Activated naive CD4-positive, alpha-beta T cell treated with anti-CD3 and anti-CD28 coated beads, Interleukin-2, amount 50 U/mL, for 72 hours (primary cell): ENCODE measurements around the gene RABGEF1. TPM values are rescaled to one million over a fixed set of nuclear protein-coding genes. Genes with fewer than 3 reads are reported as not detected.
"Not testable (repeated sequence)": the region's sequence is repeated elsewhere in the genome, so short reads cannot be mapped to it uniquely, and the experiment has no call there.

Experiments
- ATAC-seq, 2 donors: fragments of 150-1000 bp; cut with Tn5 transposase; 2 replicates each; pipeline ENCODE4 v1.10.0; 2021; ENCODE audit warnings: mild to moderate bottlenecking in 2 of 2, moderate library complexity in 2 of 2
- DNase-seq, 2 donors: peaks; one replicate each; pipeline ENCODE4 v3.0.0; 2021 to 2022; ENCODE audit warnings: low spot score in 2 of 2
- H3K27ac Mint-ChIP-seq, 2 donors: one replicate each; pipeline ENCODE4 v1.8.0; 2022; ENCODE audit warnings: mild to moderate bottlenecking in 2 of 2, mixed read lengths in 2 of 2
- H3K36me3 Mint-ChIP-seq, 2 donors: one replicate each; pipeline ENCODE4 v1.8.0; 2022; ENCODE audit warnings: mixed read lengths in 2 of 2
- H3K9me3 Mint-ChIP-seq, 2 donors: one replicate each; pipeline ENCODE4 v1.8.0; 2022; ENCODE audit warnings: mixed read lengths in 2 of 2
- total RNA-seq, 2 donors: library from RNA; stranded (reverse); gene quantifications; one replicate each; pipeline ENCODE4 v1.2.3, GENCODE V29; 2022

Gene RABGEF1
- total RNA-seq, 2 donors from 2014 or later, result 21.5 to 23.0 TPM

DNA sequence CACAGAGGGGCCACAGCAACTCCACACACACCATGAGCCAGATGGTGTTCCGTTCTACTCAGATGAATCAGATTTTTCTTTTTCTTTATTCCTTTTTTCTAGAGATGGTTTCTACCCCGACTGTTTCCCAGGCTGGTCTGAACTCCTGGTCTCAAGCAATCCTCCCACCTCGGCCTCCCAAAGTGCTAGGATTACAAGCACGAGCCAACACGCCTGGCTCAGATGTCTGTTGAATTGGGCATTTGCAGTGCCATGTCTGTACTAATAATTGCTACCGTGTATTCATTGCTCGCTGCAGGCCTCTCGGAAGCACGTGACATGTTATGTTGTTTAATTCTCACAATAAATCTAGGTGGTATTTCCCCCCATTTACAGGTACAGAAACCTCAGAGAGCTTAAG, 67.2 kb downstream of the RABGEF1 start:
- no peak for DNase-seq
- Mint-ChIP-seq H3K27ac (peak overlapping the region in 1 of 2 donors; percentile 17), H3K9me3 (no peaks in the 10 kb centered on the region), H3K36me3 (peaks cover 0 to 22% of the 10 kb centered on the region in 2 donors)
- no peak for ATAC-seq

DNA sequence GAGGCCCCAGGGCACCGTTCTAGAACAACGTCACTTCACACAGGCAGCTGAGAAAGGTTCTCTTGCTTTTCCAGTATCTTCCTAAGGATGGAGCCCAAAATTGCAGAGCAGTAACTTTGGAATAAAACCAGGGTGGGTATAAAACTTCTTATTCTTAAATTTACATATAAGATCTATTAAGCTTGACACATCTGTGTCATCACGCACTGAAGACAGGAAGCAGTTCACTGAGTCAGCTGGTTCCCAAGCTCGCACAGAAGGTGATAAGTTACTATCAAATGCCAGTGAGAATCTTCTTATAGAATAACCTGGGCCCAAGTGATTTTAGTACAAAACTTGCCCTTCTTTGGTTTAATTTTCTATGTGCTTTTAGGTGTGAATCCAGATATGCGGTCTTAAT, 70.2 kb downstream of the RABGEF1 start:
- no peaks in the 10 kb centered on the region for H3K9me3 Mint-ChIP-seq
- H3K27ac Mint-ChIP-seq, result no peak overlapping the region
- ATAC-seq (no peak), DNase-seq (no peak)
- H3K36me3 Mint-ChIP-seq, result peaks cover 0 to 15% of the 10 kb centered on the region in 2 donors

DNA sequence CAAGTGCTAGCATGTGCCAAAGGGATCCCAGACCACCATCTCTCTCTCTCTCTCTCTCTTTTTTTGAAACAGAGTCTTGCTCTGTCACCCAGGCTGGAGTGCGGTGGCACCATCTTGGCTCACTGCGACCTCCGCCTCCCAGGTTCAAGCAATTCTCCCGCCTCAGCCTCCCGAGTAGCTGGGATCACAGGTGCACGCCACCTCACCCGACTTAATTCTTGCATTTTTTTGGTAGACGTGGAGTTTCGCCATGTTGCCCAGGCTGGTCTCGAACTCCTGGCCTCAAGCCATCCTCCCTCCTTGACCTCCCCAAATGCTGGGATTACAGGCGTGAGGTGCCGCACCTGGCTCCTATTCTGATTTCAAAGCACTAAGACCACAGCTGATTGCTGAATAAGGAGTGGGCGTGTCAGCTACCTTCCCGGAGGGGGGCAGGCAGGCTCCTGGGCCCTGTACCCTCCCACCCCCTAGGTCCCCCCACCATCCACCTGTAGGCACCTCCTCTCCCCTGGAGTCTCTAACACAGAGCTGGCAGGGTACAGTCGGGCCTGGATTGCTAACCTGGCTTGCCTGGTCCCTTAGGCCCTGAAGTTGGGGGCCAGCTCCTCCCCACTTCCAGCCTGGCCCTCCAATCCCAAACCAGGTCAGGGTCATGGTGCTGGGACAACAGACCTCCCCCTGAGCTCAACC, 74.8 kb downstream of the RABGEF1 start:
- not testable (repeated sequence) for ATAC-seq, H3K27ac Mint-ChIP-seq, H3K9me3 Mint-ChIP-seq, H3K36me3 Mint-ChIP-seq
- peak in 1 of 2 donors; percentile 40 for DNase-seq

DNA sequence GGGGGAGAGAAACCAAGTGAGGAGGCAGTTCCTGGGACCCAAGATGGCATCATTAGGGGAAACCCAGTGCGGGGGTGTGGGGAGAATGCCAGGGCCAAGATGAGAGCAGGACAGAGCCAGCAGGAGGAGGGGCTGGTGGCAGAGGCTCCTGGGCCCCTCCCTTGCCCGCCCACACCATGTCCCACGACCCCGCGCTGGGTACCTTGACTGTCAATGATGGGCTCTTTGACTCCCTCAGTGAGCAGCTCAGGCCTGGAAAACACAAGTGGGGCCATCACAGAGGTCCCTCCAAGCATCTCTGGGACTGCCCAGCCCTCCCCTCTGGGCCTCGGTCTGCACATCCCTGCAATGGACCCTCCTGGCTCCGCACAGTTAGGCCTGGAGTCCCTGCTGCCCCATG, 75.4 kb downstream of the RABGEF1 start:
- ATAC-seq (peak in 1 of 2 donors; percentile 15), DNase-seq (no peak)
- Mint-ChIP-seq H3K9me3 (no peaks in the 10 kb centered on the region), H3K27ac (no peak overlapping the region), H3K36me3 (no peaks in the 10 kb centered on the region)

DNA sequence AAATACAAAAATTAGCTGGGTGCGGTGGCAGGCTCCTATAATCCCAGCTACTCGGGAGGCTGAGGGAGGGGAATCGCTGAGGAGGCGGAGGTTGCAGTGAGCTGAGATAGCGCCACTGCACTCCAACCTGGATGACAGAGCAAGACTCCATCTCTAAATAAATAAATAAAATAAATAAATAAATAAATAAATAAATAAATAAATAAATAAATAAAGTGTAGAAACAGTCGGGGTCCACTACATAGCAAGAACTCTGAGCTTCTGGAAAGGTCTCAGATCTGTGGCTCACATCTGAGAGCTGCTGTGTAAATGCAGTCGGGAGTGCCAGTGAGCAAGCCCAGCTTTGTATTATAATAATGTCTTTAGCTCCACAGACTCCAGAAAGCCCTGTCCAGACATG, 76.1 kb downstream of the RABGEF1 start:
- not testable (repeated sequence) for H3K36me3 Mint-ChIP-seq, H3K9me3 Mint-ChIP-seq, H3K27ac Mint-ChIP-seq, DNase-seq, ATAC-seq

DNA sequence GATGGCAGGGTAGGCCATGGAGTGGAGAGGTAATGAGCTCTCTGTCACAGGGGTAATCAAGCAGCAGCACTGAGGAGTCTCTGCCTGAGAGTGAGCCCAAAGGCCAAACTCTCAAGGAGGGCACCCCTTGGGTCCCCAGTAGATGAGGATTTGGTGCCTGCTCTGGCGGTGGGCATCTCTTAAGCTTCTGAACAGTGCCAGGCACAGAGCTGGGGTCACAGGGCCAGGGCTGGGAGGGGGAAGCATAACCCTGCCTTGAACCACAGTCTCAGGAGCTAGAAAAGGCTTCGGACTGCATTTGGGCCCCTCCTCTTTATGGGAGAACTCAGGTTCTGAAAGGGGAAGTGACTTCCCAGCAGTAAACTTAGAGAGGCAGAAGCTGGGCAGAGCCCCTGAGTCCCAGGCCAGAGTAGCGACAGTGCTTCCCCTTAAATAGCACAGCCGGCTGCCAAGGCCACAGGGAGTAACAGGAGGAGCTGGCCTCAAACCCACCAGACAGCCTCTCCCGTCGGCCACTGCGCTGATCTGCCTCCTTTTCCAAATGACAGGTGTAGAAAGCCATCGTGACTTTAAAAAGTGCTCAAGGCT, 76.8 kb downstream of the RABGEF1 start:
- DNase-seq, result peak in 1 of 2 donors; percentile 35
- not testable (repeated sequence) for H3K27ac Mint-ChIP-seq, H3K36me3 Mint-ChIP-seq, H3K9me3 Mint-ChIP-seq
- ATAC-seq, result peak in 1 of 2 donors; percentile 10

DNA sequence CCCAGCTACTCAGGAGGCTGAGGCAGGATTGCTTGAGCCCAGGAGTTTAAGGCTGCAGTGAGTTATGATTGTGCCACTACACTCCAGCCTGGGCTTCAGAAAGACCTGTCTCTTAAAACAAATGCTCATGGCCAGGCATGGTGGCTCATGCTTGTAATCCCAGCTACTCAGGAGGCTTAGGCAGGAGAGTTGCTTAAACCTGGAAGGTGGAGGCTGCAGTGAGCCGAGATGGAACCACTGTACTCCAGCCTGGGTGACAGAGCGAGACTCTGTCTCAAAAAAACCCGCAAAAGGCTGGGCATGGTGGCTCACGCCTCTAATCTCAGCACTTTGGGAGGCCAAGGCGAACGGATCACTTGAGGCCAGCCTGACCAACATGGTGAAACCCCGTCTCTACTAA, 77.4 kb downstream of the RABGEF1 start:
- not testable (repeated sequence) for H3K27ac Mint-ChIP-seq, H3K36me3 Mint-ChIP-seq, H3K9me3 Mint-ChIP-seq, ATAC-seq
- peak in 1 of 2 donors; percentile 34 for DNase-seq

DNA sequence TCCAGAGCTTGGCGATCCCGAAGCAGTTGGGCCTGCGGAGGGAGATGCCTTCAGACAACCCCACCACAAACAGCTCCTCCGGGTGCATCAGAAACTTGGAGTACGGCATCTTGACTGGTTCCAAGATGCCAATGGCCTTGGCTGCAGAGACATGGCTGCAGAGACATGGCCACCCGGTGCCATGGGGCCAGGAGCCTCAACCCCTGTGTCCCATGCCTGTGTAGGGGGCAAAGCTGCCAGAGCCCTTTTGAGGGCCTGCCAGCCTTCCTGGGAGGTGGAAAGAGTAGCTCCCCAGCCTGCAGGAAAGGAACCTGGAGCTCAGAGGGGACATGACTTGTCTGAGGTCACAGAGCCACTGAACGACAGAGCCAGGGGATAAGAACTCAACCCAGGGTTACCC, 83.5 kb downstream of the RABGEF1 start:
- no peaks in the 10 kb centered on the region for H3K9me3 Mint-ChIP-seq
- ATAC-seq, result no peak

DNA sequence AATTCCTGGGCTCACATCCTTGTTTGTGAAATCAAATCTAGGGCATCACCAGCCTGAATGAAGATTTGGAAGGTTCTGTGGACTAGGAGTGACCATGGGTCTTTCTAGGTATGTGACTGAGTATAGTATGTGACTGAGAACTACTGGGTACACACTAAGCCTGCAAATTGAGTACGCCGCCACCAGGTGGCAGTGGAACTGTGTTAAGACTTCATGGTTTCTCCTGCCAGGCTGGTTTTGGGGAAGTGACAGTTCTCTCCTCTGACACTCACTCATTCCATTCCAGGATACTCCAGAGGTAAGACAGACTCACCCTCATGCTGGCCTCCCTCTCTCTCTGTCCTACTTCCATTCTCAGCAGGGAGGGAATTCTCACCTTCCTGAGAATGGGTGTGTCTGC, 85.0 kb downstream of the RABGEF1 start:
- not testable (repeated sequence) for H3K27ac Mint-ChIP-seq, H3K9me3 Mint-ChIP-seq, H3K36me3 Mint-ChIP-seq
- ATAC-seq (peak; percentile 66 to 87), DNase-seq (peak in 1 of 2 donors; percentile 53)

More for the DNA sequence above, 83.5 kb downstream of the RABGEF1 start:
- Mint-ChIP-seq H3K27ac (no peak overlapping the region), H3K36me3 (no peaks in the 10 kb centered on the region)
- DNase-seq, result no peak

DNA sequence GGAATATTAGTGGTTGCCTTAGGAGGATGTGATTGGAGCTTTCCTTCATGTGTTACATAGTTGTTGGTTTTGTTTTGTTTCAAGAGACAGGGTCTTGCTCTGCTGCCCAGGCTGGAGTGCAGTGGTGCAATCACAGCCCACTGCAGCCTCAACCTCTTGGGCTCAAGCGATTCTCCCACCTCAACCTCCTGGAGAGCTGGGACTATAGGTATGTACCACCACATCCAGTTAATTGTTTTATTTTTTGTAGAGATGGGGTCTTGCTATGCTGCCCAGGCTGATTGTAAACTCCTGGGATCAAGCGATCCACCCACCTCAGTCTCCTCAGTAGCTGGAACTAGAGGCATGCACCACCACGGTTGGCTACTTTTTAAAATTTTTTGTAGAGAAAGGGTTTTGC, 86.1 kb downstream of the RABGEF1 start:
- DNase-seq, result no peak
- Mint-ChIP-seq H3K36me3 (no peaks in the 10 kb centered on the region), H3K27ac (no peak overlapping the region), H3K9me3 (no peaks in the 10 kb centered on the region)
- ATAC-seq, result no peak

DNA sequence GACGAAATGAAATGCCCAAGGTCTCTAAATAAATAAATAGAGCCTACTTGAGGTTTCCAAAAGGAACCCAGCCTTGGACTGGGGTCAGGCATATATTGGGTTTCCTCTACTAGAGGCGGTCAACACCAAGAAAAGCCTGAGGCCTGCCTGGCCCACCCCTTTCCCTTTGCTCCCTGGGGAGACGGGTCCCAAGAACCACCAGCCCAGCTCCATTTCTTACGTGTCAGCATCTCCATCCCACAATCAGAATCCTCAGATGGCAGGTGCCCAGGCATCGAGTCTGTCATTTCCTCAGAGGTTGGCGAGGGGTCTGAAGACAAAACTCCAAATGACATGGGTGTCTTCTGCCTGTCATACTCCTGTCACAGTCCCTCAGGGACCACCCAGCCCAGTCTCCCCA, 90.4 kb downstream of the RABGEF1 start:
- not testable (repeated sequence) for H3K27ac Mint-ChIP-seq

DNA sequence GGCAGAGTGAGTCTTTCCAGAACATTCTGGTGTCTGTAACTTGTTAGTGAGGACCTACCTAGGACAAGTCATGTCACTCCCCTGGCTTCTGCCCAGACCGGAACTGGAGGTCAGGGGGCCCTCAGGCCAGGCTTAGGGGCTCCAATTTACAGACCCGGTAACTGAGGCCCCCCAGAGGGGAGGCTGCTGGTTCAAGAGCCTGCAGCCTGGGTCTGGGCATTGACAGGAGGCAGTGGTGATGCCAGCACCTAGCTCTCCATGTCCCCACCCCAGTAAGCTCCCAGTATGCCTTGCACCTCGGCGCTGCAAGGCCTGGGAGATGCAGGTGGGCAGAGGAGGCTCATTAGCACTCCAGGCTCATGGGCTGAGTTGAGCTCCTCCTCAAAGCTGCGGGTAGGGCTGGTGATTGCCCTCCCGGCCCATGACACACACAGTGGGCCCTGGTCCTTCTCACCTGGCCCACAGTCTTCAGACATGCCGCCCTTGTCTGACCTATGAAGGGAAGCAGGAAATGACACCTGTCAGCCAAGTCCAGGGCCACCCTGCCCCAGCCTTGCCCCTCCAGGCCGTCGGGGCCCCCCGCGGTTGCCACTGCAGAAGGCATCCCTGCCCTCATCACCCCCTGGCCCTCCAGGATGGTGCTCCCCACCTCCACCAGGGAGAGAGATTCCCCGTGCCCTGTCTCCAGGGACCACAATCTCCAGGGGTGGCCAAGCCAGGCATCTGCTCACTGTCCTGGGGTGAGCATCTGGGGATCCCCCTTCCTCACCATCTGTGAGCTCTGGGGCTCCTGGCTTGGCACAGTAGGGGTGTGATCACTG, 92.2 kb downstream of the RABGEF1 start:
- Mint-ChIP-seq H3K27ac (no peak overlapping the region), H3K36me3 (no peaks in the 10 kb centered on the region), H3K9me3 (no peaks in the 10 kb centered on the region)
- ATAC-seq, result no peak
- DNase-seq, result peak in 1 of 2 donors; percentile 50

More for the DNA sequence above, 90.4 kb downstream of the RABGEF1 start:
- not testable (repeated sequence) for ATAC-seq, H3K9me3 Mint-ChIP-seq, H3K36me3 Mint-ChIP-seq
- DNase-seq, result peak in 1 of 2 donors; percentile 39

DNA sequence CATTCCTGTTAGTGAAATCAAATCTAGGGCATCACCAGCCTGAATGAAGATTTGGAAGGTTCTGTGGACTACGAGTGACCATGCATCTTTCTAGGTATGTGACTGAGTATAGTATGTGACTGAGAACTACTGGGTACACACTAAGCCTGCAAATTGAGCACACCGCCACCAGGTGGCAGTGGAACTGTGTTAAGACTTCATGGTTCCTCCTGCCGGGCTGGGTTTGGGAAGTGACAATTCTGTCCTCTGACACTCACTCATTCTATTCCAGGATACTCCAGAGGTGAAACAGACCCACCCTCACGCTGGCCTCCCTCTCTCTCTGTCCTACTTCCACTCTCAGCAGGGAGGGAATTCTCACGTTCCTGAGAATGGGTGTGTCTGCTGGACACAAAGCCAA, 96.5 kb downstream of the RABGEF1 start:
- H3K9me3 Mint-ChIP-seq, result no peaks in the 10 kb centered on the region
- peak; percentile 83 to 92 for ATAC-seq
- no peaks in the 10 kb centered on the region for H3K36me3 Mint-ChIP-seq
- DNase-seq, result peak; percentile 63 to 65
- H3K27ac Mint-ChIP-seq, result peak overlapping the region; percentile 36 to 68

DNA sequence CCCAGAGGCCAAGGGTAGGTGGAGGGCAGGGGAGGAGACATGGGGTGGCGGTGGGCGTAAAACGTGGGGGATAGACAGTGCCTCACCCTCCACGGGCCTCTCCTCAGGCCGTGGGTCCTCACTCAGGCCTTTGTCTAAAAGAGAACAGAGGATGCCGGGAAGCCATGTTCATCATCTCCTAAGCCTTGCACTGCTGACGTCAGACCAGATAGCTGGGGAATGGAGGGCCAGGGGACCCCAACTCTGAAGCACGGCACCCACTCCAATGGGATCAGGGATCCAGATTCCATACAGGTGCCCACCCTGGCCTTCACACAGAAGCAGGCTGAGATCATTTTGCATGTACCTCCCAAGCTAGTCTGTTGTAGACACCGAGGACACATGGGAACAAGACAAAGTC, 97.1 kb downstream of the RABGEF1 start:
- no peaks in the 10 kb centered on the region for H3K9me3 Mint-ChIP-seq
- no peak for ATAC-seq
- no peak for DNase-seq
- peak overlapping the region; percentile 29 to 68 for H3K27ac Mint-ChIP-seq
- H3K36me3 Mint-ChIP-seq, result no peaks in the 10 kb centered on the region

DNA sequence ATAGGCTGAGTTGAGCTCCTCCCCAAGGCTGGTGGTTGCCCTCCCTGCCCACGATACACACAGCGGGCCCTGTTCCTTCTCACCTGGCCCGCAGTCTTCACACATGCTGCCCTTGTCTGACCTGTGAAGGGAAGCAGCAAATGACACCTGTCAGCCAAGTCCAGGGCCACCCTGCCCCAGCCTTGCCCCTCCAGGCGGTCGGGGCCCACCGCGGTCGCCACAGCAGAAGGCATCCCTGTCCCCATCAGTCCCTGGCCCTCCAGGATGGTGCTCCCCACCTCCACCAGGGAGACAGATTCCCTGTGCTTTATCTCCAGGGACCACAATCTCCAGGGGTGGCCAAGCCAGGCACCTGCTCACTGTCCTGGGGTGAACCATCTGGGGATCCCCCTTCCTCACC, 99.3 kb downstream of the RABGEF1 start:
- ATAC-seq (no peak), DNase-seq (no peak)
- Mint-ChIP-seq H3K9me3 (no peaks in the 10 kb centered on the region), H3K36me3 (peaks cover 0 to 3% of the 10 kb centered on the region in 2 donors), H3K27ac (no peak overlapping the region)

DNA sequence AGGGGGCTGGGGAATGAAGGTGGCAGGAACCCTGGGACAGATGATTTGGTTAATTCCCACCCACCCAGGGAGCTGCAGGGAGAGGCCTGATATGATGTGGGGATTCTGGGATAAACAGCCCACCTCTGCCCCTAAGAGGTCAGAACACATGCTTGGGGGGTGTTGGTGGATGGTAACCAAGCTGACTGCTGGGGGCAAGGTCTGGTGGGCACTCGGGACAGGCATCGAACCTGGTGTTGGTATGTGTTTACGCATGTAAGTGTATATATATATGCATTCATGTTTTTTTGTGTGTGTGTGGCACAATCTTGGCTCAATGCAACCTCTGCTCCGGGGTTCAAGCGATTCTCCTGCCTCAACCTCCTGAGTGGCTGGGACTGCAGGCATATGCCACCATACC, 99.8 kb downstream of the RABGEF1 start:
- H3K36me3 Mint-ChIP-seq, result peaks cover 0 to 8% of the 10 kb centered on the region in 2 donors
- no peaks in the 10 kb centered on the region for H3K9me3 Mint-ChIP-seq
- ATAC-seq (no peak), DNase-seq (peak in 1 of 2 donors; percentile 31)
- no peak overlapping the region for H3K27ac Mint-ChIP-seq

DNA sequence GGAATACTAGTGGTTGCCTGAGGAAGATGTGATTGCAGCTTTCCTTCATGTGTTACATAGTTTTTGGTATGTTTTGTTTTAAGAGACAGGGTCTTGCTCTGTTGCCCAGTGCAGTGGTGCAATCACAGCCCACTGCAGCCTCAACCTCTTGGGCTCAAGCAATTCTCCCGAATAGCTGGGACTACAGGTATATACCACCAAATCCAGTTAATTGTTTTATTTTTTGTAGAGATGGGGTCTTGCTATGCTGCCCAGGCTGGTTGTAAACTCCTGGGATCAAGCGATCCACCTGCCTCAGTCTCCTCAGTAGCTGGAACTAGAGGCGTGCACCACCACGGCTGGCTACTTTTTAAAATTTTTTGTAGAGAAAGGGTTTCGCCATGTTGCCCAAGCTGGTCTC, 101.4 kb downstream of the RABGEF1 start:
- no peak overlapping the region for H3K27ac Mint-ChIP-seq
- peaks cover 0 to 8% of the 10 kb centered on the region in 2 donors for H3K36me3 Mint-ChIP-seq
- ATAC-seq, result no peak
- peak in 1 of 2 donors; percentile 26 for DNase-seq
- no peaks in the 10 kb centered on the region for H3K9me3 Mint-ChIP-seq
